HG02852 (cell line): ENCODE results near the gene HPS1.

Experiments
- ATAC-seq: cut with Tn5 transposase; IDR thresholded peaks from one replicate; pipeline ENCODE4 v1.9.1; 2021; ENCODE audit warnings: mild to moderate bottlenecking, moderate library complexity; ENCODE audit not compliant: unreplicated experiment

Gene HPS1

GRCh38 chr10:98433881-98434732, 12.6 kb downstream of the HPS1 start:
- no peak for ATAC-seq

GRCh38 chr10:98433371-98433770, 13.4 kb downstream of the HPS1 start:
- ATAC-seq: no peak

- ATAC-seq: no peak
Observed at GRCh38 chr10:98432330-98432729, 14.4 kb downstream of the HPS1 start.

- no peak for ATAC-seq
Observed at GRCh38 chr10:98431016-98431415, 15.7 kb downstream of the HPS1 start.

GRCh38 chr10:98430427-98430826, 16.3 kb downstream of the HPS1 start:
- no peak for ATAC-seq

GRCh38 chr10:98429320-98430072, 17.2 kb downstream of the HPS1 start:
- ATAC-seq: no peak

GRCh38 chr10:98427011-98427515, 19.7 kb downstream of the HPS1 start:
- ATAC-seq: no peak

- peak; percentile 67 for ATAC-seq
Observed at GRCh38 chr10:98425511-98426352, 21.0 kb downstream of the HPS1 start.

- ATAC-seq: no peak
Observed at GRCh38 chr10:98424295-98425254, 22.2 kb downstream of the HPS1 start.

- no peak for ATAC-seq
Observed at GRCh38 chr10:98423691-98424120, 23.0 kb downstream of the HPS1 start.

- no peak for ATAC-seq
Observed at GRCh38 chr10:98422182-98422581, 24.6 kb downstream of the HPS1 start.

- ATAC-seq: no peak
Observed at GRCh38 chr10:98420786-98421185, 25.9 kb downstream of the HPS1 start.

GRCh38 chr10:98419469-98420261, 27.1 kb downstream of the HPS1 start:
- ATAC-seq: no peak

- no peak for ATAC-seq
Observed at GRCh38 chr10:98418665-98419468, 27.9 kb downstream of the HPS1 start.

GRCh38 chr10:98417973-98418664, 28.6 kb downstream of the HPS1 start:
- no peak for ATAC-seq

- no peak for ATAC-seq
Observed at GRCh38 chr10:98417481-98417959, 29.2 kb downstream of the HPS1 start.

- no peak for ATAC-seq
Observed at GRCh38 chr10:98416606-98417388, 29.9 kb downstream of the HPS1 start.
